ENCODE data around the gene PITRM1. TPM values are rescaled to one million over a fixed set of nuclear protein-coding genes. Genes with fewer than 3 reads are reported as not detected.

PITRM1 gene
- total and polyA plus RNA-seq, 12 donors: 61.8 to 107 (median 82.5) TPM

DNA sequence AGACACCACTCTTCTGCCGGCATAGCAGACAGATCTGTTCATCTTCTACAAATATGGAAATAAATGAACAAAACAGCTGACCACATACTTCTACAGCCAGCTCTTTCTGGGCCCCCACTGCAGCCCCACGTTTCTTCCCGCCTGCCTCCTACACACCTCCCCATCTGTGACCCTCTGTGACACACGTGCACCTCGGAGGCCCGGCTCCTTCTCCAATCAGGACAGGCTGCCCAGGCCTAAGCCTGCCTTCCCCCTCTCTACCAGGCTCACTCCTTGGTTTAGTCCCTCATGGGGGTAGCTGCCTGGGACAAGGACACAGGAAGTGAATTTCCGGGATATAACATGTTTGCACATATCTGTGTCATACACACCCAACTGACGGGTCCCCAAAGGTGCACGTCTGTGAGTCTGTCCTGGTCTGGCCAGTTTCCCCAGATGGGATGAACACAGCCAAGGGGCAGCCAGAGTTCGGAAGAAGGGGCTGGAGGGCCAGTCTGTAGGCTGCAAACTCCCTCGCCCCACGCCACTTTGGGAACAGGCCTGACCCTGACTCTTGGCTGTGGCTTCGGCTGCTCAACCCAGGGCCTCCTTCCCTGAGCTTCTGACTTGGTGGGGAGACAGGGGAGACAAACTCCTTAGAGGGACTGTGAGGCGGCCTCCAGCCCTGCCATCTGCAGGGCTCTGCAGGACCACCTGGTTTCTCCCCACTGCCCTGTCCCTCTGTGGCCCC lies 30.3 kb downstream of the PITRM1 start:
- whole genome bisulfite sequencing, 2 donors: 78 to 84% methylated on average over 14 of the region's 14 CpGs
- ATAC-seq: peak in 3 of 8 donors; percentile 5 to 27 (median 19)
- no peak for DNase-seq
- Histone ChIP-seq H3K4me3 (no peak overlapping the region), H3K36me3 (peaks cover 0 to 100% (median 72%) of the 10 kb centered on the region in 9 donors), H3K27ac (peak overlapping the region in 1 of 10 donors; percentile 37), H3K27me3 (no peaks in the 10 kb centered on the region), H3K4me1 (peaks cover 0 to 22% (median 16%) of the 10 kb centered on the region in 9 donors), H3K9me3 (no peaks in the 10 kb centered on the region)
- intact Hi-C loops (cut with DNase I): no loop called here
- TF ChIP-seq, protein P1, sequence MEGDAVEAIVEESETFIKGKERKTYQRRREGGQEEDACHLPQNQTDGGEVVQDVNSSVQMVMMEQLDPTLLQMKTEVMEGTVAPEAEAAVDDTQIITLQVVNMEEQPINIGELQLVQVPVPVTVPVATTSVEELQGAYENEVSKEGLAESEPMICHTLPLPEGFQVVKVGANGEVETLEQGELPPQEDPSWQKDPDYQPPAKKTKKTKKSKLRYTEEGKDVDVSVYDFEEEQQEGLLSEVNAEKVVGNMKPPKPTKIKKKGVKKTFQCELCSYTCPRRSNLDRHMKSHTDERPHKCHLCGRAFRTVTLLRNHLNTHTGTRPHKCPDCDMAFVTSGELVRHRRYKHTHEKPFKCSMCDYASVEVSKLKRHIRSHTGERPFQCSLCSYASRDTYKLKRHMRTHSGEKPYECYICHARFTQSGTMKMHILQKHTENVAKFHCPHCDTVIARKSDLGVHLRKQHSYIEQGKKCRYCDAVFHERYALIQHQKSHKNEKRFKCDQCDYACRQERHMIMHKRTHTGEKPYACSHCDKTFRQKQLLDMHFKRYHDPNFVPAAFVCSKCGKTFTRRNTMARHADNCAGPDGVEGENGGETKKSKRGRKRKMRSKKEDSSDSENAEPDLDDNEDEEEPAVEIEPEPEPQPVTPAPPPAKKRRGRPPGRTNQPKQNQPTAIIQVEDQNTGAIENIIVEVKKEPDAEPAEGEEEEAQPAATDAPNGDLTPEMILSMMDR (IDR thresholded peaks at IDR 0.05): no peak

DNA sequence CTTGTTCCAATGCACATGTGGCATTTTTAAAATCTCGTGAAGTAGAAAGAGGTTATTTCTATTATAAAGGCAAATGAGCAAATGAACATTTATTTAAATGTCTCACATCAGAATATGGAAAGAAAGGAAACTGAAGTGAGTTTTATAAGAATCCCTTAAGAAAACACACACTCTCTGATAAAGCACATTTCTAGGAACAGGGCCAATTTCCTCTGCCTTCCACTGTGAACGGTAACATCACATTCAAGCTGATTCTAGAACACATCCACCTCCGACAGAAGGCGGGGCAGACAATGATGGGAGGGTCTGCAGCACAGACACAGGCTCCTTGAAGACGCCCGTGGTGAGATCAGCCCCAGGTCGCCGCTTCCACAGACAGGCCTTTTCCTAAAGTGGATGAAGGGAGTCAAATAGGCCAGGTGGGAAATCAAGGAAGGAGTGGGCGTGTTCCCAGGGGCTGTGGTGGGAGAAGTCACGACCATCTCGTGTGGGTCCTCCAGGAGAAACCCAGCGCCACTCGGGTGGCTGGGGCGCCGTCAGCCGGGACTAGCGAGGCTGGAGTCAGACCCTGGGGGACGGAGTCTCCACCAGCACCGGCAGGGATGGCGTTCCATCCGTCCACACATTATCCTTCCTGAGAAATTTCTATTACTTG lies 31.1 kb downstream of the PITRM1 start:
- Histone ChIP-seq H3K4me1 (peaks cover 0 to 31% (median 23%) of the 10 kb centered on the region in 9 donors), H3K27me3 (no peaks in the 10 kb centered on the region), H3K27ac (no peak overlapping the region), H3K36me3 (peaks cover 0 to 100% (median 70%) of the 10 kb centered on the region in 9 donors), H3K9me3 (no peaks in the 10 kb centered on the region), H3K4me3 (no peak overlapping the region)
- TF ChIP-seq, protein P1 (IDR thresholded peaks at IDR 0.05): no peak
- DNase-seq (no peak), ATAC-seq (no peak)
- intact Hi-C loops (cut with DNase I): no loop called here
- 77 to 92% methylated on average over 21 of the region's 21 CpGs for WGBS, 2 donors

DNA sequence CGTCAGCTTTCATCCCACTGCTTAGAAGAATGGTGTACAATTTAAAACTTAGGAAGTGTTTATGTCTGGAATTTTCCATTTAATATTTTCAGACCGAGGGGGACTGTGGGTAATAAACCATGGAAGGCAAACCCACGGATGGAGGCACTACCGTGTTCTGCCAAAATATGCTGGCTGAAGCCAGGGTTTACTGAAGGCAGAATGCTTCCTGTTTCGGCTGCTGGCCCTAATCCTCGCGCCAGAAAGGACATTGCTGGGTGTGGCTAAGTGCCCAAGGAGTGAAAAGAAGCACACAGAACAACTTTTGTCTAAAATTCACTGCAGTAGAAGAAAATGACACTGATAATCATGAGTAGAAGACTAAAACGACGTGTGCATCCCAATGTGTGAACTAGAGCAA lies 32.3 kb downstream of the PITRM1 start:
- TF ChIP-seq, protein P1 (IDR thresholded peaks at IDR 0.05): no peak
- intact Hi-C loops (cut with DNase I): no loop called here
- WGBS, 2 donors: 57 to 64% methylated on average over 9 of the region's 9 CpGs
- Histone ChIP-seq H3K36me3 (peaks cover 0 to 100% (median 71%) of the 10 kb centered on the region in 9 donors), H3K9me3 (no peaks in the 10 kb centered on the region), H3K4me1 (peaks cover 0 to 40% (median 26%) of the 10 kb centered on the region in 9 donors), H3K27me3 (no peaks in the 10 kb centered on the region), H3K27ac (peak overlapping the region in 1 of 10 donors; percentile 3), H3K4me3 (no peak overlapping the region)
- peak in 1 of 8 donors; percentile 15 for ATAC-seq
- no peak for DNase-seq

- intact Hi-C loops (cut with DNase I): loop anchor here in 1 of 10 donors (10.0 kb wide), 1 partner anchor 75 kb away; the partner anchor contains the start of gene PFKP
- H3K9me3 ChIP-seq: no peaks in the 10 kb centered on the region
- H3K27me3 ChIP-seq: no peaks in the 10 kb centered on the region
- DNase-seq (no peak), ATAC-seq (no peak)
- WGBS, 2 donors: 90 to 92% methylated on average over 10 of the region's 10 CpGs
- H3K4me3 ChIP-seq: no peak overlapping the region
- H3K27ac ChIP-seq: peak overlapping the region in 1 of 10 donors; percentile 3
- peaks cover 0 to 41% (median 26%) of the 10 kb centered on the region in 9 donors for H3K4me1 ChIP-seq
- TF ChIP-seq, protein P1 (IDR thresholded peaks at IDR 0.05): no peak
- peaks cover 0 to 100% (median 67%) of the 10 kb centered on the region in 9 donors for H3K36me3 ChIP-seq
Measured at GRCh38 chr10:3139216-3139910, 33.2 kb downstream of the PITRM1 start.

Data from heart right ventricle (tissue), 16 donors.